DMS53 (cell line): ENCODE data around the gene OPN1SW.

ENCODE experiments used
- DNase-seq: peaks from one replicate; lab custom pipeline; 2025; lab: John Stamatoyannopoulos, UW

The OPN1SW gene

DNA sequence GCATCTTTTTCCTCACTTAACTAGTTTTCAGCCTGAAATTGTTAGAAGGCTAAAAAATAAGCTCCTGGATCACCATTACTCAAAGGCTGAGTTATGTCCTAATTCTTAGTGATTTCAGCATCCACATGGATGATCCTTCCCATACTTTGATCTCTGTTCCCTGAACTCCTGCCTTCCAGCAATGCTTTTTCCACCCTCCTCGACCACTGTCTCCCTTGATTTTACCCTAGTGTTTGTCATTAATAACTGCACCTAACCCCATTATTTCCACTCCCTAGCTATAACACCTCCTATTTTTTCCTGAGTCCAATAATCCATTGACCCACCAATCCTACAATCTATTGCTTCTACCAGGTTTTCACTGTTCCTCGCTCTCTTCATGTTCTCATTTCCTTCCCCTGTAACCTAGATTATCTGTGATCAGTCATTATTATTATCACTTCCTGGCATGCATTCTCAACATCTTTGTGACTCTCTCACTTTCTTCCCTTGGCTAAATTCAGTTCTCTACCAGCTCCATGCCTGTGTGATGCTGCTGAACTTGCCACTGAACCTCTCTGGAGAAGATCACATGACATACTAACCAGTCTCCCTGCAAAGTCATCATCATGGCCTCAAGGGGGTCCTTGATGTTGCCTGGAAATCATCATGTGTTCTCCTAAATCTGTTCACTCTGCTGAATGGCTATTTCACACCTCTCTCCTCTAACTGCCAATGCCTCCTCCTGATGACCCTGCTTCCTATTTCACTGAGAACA, 42.9 kb downstream of the OPN1SW start:
- DNase-seq: no peak

GRCh38 chr7:128731184-128731583, 44.4 kb downstream of the OPN1SW start:
- no peak for DNase-seq

- DNase-seq: no peak
These were observed 46.1 kb downstream of the OPN1SW start for GRCh38 chr7:128729494-128729893.

- no peak for DNase-seq
These were observed 47.0 kb downstream of the OPN1SW start for GRCh38 chr7:128728598-128728997.

GRCh38 chr7:128727239-128727638, 48.4 kb downstream of the OPN1SW start:
- DNase-seq: no peak

- no peak for DNase-seq
These were observed 48.9 kb downstream of the OPN1SW start for GRCh38 chr7:128726737-128727072.

DNA sequence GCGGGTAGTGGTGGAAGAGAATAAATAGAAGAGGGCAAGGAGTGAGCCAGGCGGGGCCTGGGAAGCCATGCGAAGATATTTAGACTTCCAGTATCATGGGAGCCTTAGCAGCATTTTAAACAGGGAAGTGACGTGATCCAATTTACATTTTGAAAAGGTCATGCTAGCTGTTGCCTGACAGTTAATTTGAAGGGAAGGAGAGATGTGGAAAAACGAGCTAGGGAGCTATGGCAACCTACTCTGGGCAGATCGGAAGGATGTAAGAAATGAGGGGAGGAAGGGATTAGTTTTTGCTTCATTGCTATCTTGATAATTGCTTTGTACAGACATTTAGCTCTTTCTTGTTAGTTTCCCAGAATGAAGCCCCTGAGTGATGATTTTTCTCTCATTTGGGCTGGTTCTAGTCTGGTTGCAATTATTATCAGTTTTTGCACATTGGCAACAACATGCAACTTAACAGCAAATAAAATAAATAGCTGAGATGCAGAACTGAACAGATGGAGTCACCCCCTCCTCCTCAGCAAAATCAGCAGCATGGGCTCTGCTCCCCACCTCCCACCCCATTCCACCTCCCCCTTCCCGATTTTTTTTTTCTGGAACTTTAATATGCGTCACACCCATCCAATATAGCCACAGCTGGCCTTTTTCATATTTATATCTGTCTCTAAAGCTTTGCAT, 49.4 kb downstream of the OPN1SW start:
- no peak for DNase-seq

GRCh38 chr7:128725531-128725930, 50.1 kb downstream of the OPN1SW start:
- no peak for DNase-seq

GRCh38 chr7:128724743-128725142, 50.9 kb downstream of the OPN1SW start:
- DNase-seq: no peak
